ENCODE results near the gene PTPRN2. TPM values are rescaled to one million over a fixed set of nuclear protein-coding genes. Genes with fewer than 3 reads are reported as not detected.

The PTPRN2 gene
- total and polyA plus RNA-seq, 2 experiments from 2014 or later = 0.28 TPM; not detected in 1

- DNase-seq (ENCODE audit: low read depth in 1 of 2, low spot score in 1 of 2) = no peak
- Histone ChIP-seq H3K9me3 (ENCODE audit: low read depth) (no peaks in the 10 kb centered on the region), H3K4me3 (no peak overlapping the region)
Observed at GRCh38 chr7:157719008-157719682, 868.5 kb downstream of the PTPRN2 start.

GRCh38 chr7:157718303-157719007, 869.2 kb downstream of the PTPRN2 start:
- Histone ChIP-seq H3K36me3 (no peaks in the 10 kb centered on the region), H3K9me3 (ENCODE audit: low read depth) (no peaks in the 10 kb centered on the region), H3K4me1 (ENCODE audit: low read depth) (no peaks in the 10 kb centered on the region), H3K4me3 (no peak overlapping the region), H3K27ac (no peak overlapping the region), H3K27me3 (no peaks in the 10 kb centered on the region)
- no peak for TF ChIP-seq CTCF (IDR thresholded peaks at IDR 0.05; ENCODE audit: low read depth, low read length)
- no peak for DNase-seq (ENCODE audit: low read depth in 1 of 2, low spot score in 1 of 2)

More at GRCh38 chr7:157719008-157719682, 868.5 kb downstream of the PTPRN2 start:
- no peak overlapping the region for H3K27ac ChIP-seq
- no peak for TF ChIP-seq CTCF (IDR thresholded peaks at IDR 0.05; ENCODE audit: low read depth, low read length)
- no peaks in the 10 kb centered on the region for H3K27me3 ChIP-seq
- no peaks in the 10 kb centered on the region for H3K4me1 ChIP-seq (ENCODE audit: low read depth)
- H3K36me3 ChIP-seq = no peaks in the 10 kb centered on the region

- H3K9me3 ChIP-seq (ENCODE audit: low read depth) = no peaks in the 10 kb centered on the region
- no peak overlapping the region for H3K4me3 ChIP-seq
- H3K4me1 ChIP-seq (ENCODE audit: low read depth) = no peaks in the 10 kb centered on the region
- no peaks in the 10 kb centered on the region for H3K36me3 ChIP-seq
- no peak overlapping the region for H3K27ac ChIP-seq
- H3K27me3 ChIP-seq = no peaks in the 10 kb centered on the region
- no peak for DNase-seq (ENCODE audit: low read depth in 1 of 2, low spot score in 1 of 2)
- no peak for TF ChIP-seq CTCF (IDR thresholded peaks at IDR 0.05; ENCODE audit: low read depth, low read length)
Observed at GRCh38 chr7:157717211-157718174, 870.1 kb downstream of the PTPRN2 start.

- Histone ChIP-seq H3K27ac (no peak overlapping the region), H3K4me3 (no peak overlapping the region), H3K27me3 (no peaks in the 10 kb centered on the region), H3K36me3 (no peaks in the 10 kb centered on the region), H3K9me3 (ENCODE audit: low read depth) (no peaks in the 10 kb centered on the region), H3K4me1 (ENCODE audit: low read depth) (no peaks in the 10 kb centered on the region)
- TF ChIP-seq CTCF (IDR thresholded peaks at IDR 0.05; ENCODE audit: low read depth, low read length) = no peak
- DNase-seq (ENCODE audit: low read depth in 1 of 2, low spot score in 1 of 2) = no peak
Observed at GRCh38 chr7:157715938-157716280, 871.7 kb downstream of the PTPRN2 start.

GRCh38 chr7:157715071-157715937, 872.3 kb downstream of the PTPRN2 start:
- Histone ChIP-seq H3K27ac (no peak overlapping the region), H3K4me1 (ENCODE audit: low read depth) (no peaks in the 10 kb centered on the region), H3K36me3 (no peaks in the 10 kb centered on the region), H3K4me3 (no peak overlapping the region), H3K9me3 (ENCODE audit: low read depth) (no peaks in the 10 kb centered on the region), H3K27me3 (no peaks in the 10 kb centered on the region)
- no peak for DNase-seq (ENCODE audit: low read depth in 1 of 2, low spot score in 1 of 2)
- no peak for TF ChIP-seq CTCF (IDR thresholded peaks at IDR 0.05; ENCODE audit: low read depth, low read length)

Data from cardiac muscle cell (in vitro differentiated cells and primary cell).